RPMI8226 (cell line): ENCODE results near the gene PYDC2.
"Not testable (repeated sequence)": the region's sequence is repeated elsewhere in the genome, so short reads cannot be mapped to it uniquely, and the experiment has no call there.

Experiments used
- DNase-seq: peaks from one replicate; pipeline ENCODE4 v3.0.0-alpha.2; 2015

Gene PYDC2

GRCh38 chr3:191473661-191474198 is 12.8 kb downstream of the PYDC2 start:
- no peak for DNase-seq

DNA sequence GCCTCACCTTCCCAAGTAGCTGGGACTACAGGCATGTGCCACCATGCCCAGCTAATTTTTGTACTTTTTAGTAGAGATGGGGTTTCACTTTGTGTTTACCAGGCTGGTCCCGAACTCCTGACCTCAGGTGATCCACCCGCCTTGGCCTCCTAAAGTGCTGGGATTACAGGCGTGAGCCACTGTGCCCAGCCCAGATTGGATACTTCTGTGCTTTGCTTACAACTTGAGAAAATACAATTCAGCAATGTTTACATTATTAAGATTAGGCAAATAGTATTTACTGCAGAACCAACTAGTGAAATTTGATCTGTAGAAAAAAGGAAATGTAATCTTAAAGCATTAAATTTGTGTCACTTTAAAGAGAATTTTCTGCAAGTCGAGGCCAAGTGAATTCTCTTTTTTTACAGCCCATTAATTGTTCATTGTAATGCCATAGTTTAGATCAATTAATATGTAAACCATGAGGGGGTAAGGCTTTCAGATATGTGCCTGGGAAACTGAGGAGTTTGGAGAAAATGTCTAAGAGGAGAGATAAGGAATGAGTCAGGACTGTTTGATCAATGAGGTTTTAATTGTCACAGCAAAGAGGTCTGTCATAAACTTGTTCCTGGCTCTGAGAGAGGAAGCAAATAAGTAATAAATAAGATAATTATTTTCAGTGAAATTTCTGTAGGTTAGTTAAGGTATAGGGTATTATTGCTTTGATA is 15.3 kb downstream of the PYDC2 start:
- DNase-seq, result no peak

DNA sequence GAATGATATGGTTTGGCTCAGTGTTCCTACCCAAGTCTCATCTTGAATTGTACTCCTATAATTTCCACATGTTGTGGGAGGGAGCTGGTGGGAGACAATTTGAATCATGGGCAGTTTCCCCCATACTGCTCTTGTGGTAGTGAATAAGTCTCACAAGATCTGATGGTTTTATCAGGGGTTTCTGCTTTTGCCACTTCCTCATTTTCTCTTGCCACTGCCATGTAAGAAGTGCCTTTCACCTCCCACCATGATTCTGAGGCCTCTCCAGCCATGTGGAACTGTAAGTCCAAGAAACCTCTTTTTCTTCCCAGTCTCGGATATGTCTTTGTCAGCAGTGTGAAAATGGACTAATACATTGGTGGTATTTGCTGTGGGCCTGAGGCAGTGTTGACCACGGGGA is 23.0 kb downstream of the PYDC2 start:
- not testable (repeated sequence) for DNase-seq

DNA sequence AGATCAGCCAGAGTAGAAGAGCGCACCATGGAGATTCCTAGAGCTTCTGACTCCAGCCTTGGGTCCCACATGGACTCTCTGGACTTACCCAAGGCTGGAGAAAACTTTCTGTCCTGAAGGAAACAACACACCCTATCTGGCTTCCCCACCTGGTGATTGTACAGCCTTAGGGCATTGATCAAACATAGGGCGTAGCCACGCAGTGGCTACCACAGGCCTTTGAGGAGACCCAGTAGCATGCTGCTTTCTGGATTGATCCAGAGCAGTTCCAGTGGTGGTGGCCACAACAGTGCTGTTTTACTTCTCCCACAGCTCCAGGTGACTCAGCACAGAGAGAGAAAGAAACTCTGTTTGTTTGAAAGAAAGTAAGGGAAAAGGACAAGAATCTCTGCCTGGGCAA is 23.5 kb downstream of the PYDC2 start:
- DNase-seq, result no peak

GRCh38 chr3:191492601-191493000 is 31.6 kb downstream of the PYDC2 start:
- DNase-seq, result no peak

DNA sequence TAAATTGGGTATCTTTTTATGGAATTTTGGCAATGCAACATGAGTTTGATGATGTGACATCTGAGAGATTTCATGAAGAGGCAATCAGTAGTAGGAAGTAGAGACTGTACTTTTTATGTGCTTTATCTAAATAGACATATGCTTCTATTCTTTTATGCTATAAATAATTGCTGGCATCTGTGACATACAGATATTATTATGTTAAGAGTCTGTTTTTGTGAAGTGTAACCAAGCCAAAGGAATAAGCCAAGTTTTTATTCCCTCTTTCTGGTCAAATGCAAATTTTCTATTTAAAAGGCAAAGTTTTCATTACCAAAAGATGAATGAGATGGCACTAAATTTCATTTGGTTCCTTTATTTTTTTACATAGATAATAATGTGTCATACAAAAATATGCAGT is 32.4 kb downstream of the PYDC2 start:
- DNase-seq, result no peak

- DNase-seq, result no peak
Measured at GRCh38 chr3:191499307-191500080, 38.5 kb downstream of the PYDC2 start.

DNA sequence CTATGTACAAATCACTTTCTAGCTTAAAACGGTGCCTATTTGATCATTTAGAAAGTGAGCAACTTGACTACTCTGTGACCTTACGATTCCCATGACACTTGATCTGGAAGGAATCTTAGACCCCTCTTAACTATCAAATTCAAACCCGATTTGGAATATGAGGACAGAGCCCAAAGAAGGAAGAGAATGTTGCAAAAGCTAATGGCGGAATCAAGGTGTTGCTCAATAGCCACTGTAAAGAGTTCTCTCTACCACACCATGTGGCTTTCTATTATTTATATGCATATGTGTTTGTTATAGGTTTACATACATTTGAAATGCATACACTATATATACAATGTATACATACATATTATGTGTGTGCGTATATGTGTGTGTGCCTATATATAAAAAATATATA is 39.9 kb downstream of the PYDC2 start:
- no peak for DNase-seq

GRCh38 chr3:191502583-191502982 is 41.6 kb downstream of the PYDC2 start:
- no peak for DNase-seq

DNA sequence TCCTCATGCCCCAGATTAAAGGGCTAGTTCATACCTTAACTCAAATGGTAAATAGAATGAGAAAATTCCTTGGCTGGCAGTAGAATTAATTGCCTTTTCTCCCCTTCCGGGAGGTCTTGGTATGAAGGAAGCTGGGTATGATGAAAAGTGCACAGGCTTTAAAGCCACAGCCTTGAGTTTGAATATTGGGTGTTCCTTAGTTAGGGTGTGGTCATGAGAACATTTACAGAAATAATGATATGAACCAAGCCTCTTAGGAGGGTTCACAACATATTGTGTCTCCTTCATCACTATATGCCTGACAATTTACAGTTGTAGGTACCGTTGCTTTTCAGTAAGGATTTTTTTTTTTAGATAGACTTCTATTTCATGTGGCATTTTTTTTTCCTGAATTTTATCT is 48.1 kb downstream of the PYDC2 start:
- DNase-seq, result no peak
